ENCODE measurements around the gene MRM3.

MRM3 gene

GRCh38 chr17:795721-796120, 13.6 kb downstream of the MRM3 start:
- H3K4me3 ChIP-seq (ENCODE audit: low read depth in 1 of 2, low read length in 2 of 2): no peak overlapping the region
- H3K27me3 ChIP-seq (ENCODE audit: control insufficient read depth in 1 of 2, insufficient read depth in 2 of 2, low read length in 2 of 2): no peaks in the 10 kb centered on the region
- H3K9me3 ChIP-seq (ENCODE audit: control insufficient read depth in 1 of 2, low read length in 2 of 2): no peaks in the 10 kb centered on the region
- no peak overlapping the region for H3K27ac ChIP-seq (ENCODE audit: low read depth, low read length)
- no peak overlapping the region for H3K9ac ChIP-seq (ENCODE audit: low read depth in 1 of 2, low read length in 2 of 2)
- H3K36me3 ChIP-seq (ENCODE audit: control insufficient read depth in 1 of 2, insufficient read depth in 2 of 2, low read length in 2 of 2): peaks cover 6 to 21% of the 10 kb centered on the region in 2 donors
- H3K4me1 ChIP-seq (ENCODE audit: control insufficient read depth in 1 of 2, insufficient read depth in 2 of 2, low read length in 2 of 2): peaks cover 0 to 8% of the 10 kb centered on the region in 2 donors

- Histone ChIP-seq H3K9ac (ENCODE audit: low read depth in 1 of 2, low read length in 2 of 2) (no peak overlapping the region), H3K4me1 (ENCODE audit: control insufficient read depth in 1 of 2, insufficient read depth in 2 of 2, low read length in 2 of 2) (peaks cover 0 to 8% of the 10 kb centered on the region in 2 donors), H3K27ac (ENCODE audit: low read depth, low read length) (no peak overlapping the region)
Measured at GRCh38 chr17:796609-797008, 14.5 kb downstream of the MRM3 start.

DNA sequence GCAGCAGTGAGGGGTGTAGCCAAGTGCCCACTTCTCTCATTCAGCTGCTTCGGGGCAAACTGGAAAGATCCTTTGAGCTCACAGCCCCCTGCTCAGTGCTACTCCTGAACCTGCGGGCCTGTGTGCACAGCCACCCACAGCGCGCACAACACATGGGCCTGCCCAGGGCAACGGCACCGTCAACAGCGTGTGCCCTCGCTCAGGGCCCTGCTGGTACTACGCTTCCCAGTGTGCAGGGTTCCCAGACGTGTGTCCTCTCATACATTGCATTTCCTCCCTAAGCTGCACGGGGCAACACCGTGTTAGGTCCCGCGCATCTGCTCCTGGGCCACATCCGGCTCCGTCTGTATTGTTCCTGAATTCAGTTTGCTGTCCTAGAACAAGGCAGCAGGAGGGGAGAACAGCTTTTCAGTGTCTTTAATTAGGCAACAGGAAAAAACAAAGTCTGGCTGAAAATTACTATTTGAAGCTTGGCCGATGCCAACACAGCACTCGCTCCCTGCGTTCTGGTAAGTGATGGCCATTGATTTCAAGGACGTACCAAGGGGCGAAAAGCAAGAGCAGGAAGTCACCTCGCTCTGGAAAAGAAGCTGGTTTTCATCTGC, 15.2 kb downstream of the MRM3 start:
- Histone ChIP-seq H3K27me3 (ENCODE audit: control insufficient read depth in 1 of 2, insufficient read depth in 2 of 2, low read length in 2 of 2) (no peaks in the 10 kb centered on the region), H3K9me3 (ENCODE audit: control insufficient read depth in 1 of 2, low read length in 2 of 2) (no peaks in the 10 kb centered on the region), H3K4me1 (ENCODE audit: control insufficient read depth in 1 of 2, insufficient read depth in 2 of 2, low read length in 2 of 2) (peaks cover 0 to 8% of the 10 kb centered on the region in 2 donors), H3K36me3 (ENCODE audit: control insufficient read depth in 1 of 2, insufficient read depth in 2 of 2, low read length in 2 of 2) (peaks cover 5% of the 10 kb centered on the region in 2 donors), H3K4me3 (ENCODE audit: low read depth in 1 of 2, low read length in 2 of 2) (no peak overlapping the region), H3K27ac (ENCODE audit: low read depth, low read length) (no peak overlapping the region), H3K9ac (ENCODE audit: low read depth in 1 of 2, low read length in 2 of 2) (no peak overlapping the region)

More at GRCh38 chr17:796609-797008, 14.5 kb downstream of the MRM3 start:
- no peak overlapping the region for H3K4me3 ChIP-seq (ENCODE audit: low read depth in 1 of 2, low read length in 2 of 2)
- peaks cover 6 to 12% of the 10 kb centered on the region in 2 donors for H3K36me3 ChIP-seq (ENCODE audit: control insufficient read depth in 1 of 2, insufficient read depth in 2 of 2, low read length in 2 of 2)
- H3K9me3 ChIP-seq (ENCODE audit: control insufficient read depth in 1 of 2, low read length in 2 of 2): no peaks in the 10 kb centered on the region
- no peaks in the 10 kb centered on the region for H3K27me3 ChIP-seq (ENCODE audit: control insufficient read depth in 1 of 2, insufficient read depth in 2 of 2, low read length in 2 of 2)

DNA sequence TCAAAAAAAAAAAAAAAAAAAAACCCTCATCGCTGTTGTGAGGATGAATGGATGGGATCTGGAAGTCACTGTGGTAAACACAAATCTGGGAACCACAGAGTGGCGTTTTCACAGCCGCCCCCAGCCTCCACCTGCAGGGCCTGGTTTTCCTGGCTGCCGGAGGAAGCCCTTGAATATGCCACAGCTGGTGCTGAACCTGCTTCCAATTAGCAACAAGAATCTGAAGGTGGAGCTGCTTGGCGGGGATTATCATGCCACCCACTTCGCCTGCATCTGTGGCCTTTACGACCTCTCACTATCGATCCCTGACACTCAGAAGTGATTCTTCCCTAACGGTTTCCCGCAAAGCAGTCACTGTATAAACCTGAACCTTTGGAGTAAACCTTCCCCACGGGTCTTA, 16.1 kb downstream of the MRM3 start:
- no peaks in the 10 kb centered on the region for H3K36me3 ChIP-seq (ENCODE audit: control insufficient read depth in 1 of 2, insufficient read depth in 2 of 2, low read length in 2 of 2)
- peaks cover 0 to 8% of the 10 kb centered on the region in 2 donors for H3K4me1 ChIP-seq (ENCODE audit: control insufficient read depth in 1 of 2, insufficient read depth in 2 of 2, low read length in 2 of 2)
- H3K4me3 ChIP-seq (ENCODE audit: low read depth in 1 of 2, low read length in 2 of 2): no peak overlapping the region
- no peaks in the 10 kb centered on the region for H3K9me3 ChIP-seq (ENCODE audit: control insufficient read depth in 1 of 2, low read length in 2 of 2)
- no peak overlapping the region for H3K9ac ChIP-seq (ENCODE audit: low read depth in 1 of 2, low read length in 2 of 2)
- no peaks in the 10 kb centered on the region for H3K27me3 ChIP-seq (ENCODE audit: control insufficient read depth in 1 of 2, insufficient read depth in 2 of 2, low read length in 2 of 2)
- H3K27ac ChIP-seq (ENCODE audit: low read depth, low read length): no peak overlapping the region

DNA sequence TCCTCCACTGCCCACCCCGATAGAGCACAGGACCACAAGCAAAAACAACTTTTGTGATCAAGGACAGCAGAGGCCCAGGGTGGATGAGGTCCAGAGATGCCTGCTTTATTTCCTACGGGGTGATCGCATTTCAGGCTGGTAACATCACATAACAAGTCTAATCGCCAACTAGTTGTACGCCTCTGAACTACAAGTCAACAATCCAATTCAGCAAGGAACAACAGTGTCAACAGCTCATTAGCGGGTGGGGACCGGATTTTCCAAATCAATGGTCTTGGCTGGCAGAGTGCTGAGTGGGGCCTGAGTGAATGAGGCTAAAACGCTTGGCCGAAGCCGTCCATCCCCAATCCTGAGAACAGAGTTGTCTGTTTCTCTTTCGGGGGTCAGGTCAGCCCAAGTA, 17.1 kb downstream of the MRM3 start:
- H3K4me3 ChIP-seq (ENCODE audit: low read depth in 1 of 2, low read length in 2 of 2): no peak overlapping the region
- H3K27me3 ChIP-seq (ENCODE audit: control insufficient read depth in 1 of 2, insufficient read depth in 2 of 2, low read length in 2 of 2): no peaks in the 10 kb centered on the region
- H3K27ac ChIP-seq (ENCODE audit: low read depth, low read length): no peak overlapping the region
- no peaks in the 10 kb centered on the region for H3K36me3 ChIP-seq (ENCODE audit: control insufficient read depth in 1 of 2, insufficient read depth in 2 of 2, low read length in 2 of 2)
- H3K4me1 ChIP-seq (ENCODE audit: control insufficient read depth in 1 of 2, insufficient read depth in 2 of 2, low read length in 2 of 2): peaks cover 0 to 8% of the 10 kb centered on the region in 2 donors
- H3K9me3 ChIP-seq (ENCODE audit: control insufficient read depth in 1 of 2, low read length in 2 of 2): no peaks in the 10 kb centered on the region
- H3K9ac ChIP-seq (ENCODE audit: low read depth in 1 of 2, low read length in 2 of 2): no peak overlapping the region

DNA sequence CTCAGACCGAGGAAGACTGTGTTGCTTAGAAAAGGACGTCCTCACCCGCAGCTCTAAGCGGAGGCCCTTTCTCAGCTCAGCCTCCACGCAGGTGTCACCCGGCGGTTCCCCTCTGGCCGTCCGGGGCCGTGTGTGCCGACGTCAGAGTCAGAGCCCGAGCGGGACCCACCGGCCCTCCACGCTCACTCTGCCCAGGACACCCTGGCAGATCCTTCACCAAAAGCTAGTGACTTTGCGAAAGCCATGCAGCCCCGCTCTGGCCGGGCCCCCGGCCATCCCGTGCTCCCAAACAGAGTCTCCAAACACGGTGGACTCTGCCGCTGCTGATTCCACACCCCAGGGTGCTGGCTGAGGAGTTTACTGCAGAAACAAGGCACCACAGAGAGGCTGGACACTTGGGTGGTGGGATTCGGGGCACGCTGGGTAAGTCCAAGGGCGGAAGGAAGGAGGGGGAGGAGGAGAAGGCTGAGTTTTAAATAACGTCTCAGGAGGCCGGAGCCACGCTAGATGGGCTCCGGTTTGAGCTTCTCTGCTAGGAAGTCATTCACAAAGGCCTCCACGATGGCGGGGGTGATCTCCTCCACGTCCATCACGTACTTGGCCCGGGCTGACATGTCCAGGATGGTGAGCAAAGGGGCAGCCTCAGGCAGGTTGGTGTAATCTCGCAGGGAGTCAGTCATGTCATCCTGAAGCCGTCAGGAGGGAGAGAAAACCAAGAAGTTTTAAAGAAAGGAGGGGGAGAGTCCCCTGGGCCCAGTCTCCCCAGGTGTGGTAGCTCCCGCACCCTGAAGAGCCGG, 18.5 kb downstream of the MRM3 start:
- no peaks in the 10 kb centered on the region for H3K36me3 ChIP-seq (ENCODE audit: control insufficient read depth in 1 of 2, insufficient read depth in 2 of 2, low read length in 2 of 2)
- no peak overlapping the region for H3K27ac ChIP-seq (ENCODE audit: low read depth, low read length)
- no peak overlapping the region for H3K9ac ChIP-seq (ENCODE audit: low read depth in 1 of 2, low read length in 2 of 2)
- H3K4me1 ChIP-seq (ENCODE audit: control insufficient read depth in 1 of 2, insufficient read depth in 2 of 2, low read length in 2 of 2): no peaks in the 10 kb centered on the region
- no peak overlapping the region for H3K4me3 ChIP-seq (ENCODE audit: low read depth in 1 of 2, low read length in 2 of 2)
- no peaks in the 10 kb centered on the region for H3K27me3 ChIP-seq (ENCODE audit: control insufficient read depth in 1 of 2, insufficient read depth in 2 of 2, low read length in 2 of 2)
- no peaks in the 10 kb centered on the region for H3K9me3 ChIP-seq (ENCODE audit: control insufficient read depth in 1 of 2, low read length in 2 of 2)

DNA sequence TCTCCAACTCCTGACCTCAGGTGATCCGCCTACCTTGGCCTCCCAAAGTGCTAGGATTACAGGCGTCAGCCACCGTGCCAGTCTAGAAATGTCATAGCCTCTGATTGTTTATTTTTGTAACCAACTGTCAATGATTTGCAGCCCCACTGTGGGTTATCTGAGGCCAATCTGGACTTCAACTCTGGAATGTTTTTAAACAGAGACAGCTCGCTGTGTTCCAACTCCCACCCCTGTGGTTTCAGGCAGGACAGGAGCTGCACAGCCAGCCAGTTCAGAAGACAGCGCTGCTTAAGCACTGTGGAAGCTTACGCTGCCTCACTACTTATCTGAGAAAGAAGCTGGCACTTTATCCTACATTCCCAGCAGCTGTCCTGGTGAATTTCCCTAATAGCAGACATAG, 19.5 kb downstream of the MRM3 start:
- no peak overlapping the region for H3K4me3 ChIP-seq (ENCODE audit: low read depth in 1 of 2, low read length in 2 of 2)
- no peak overlapping the region for H3K27ac ChIP-seq (ENCODE audit: low read depth, low read length)
- no peaks in the 10 kb centered on the region for H3K9me3 ChIP-seq (ENCODE audit: control insufficient read depth in 1 of 2, low read length in 2 of 2)
- no peak overlapping the region for H3K9ac ChIP-seq (ENCODE audit: low read depth in 1 of 2, low read length in 2 of 2)
- H3K27me3 ChIP-seq (ENCODE audit: control insufficient read depth in 1 of 2, insufficient read depth in 2 of 2, low read length in 2 of 2): no peaks in the 10 kb centered on the region
- no peaks in the 10 kb centered on the region for H3K4me1 ChIP-seq (ENCODE audit: control insufficient read depth in 1 of 2, insufficient read depth in 2 of 2, low read length in 2 of 2)
- H3K36me3 ChIP-seq (ENCODE audit: control insufficient read depth in 1 of 2, insufficient read depth in 2 of 2, low read length in 2 of 2): no peaks in the 10 kb centered on the region

GRCh38 chr17:802481-802880, 20.3 kb downstream of the MRM3 start:
- no peaks in the 10 kb centered on the region for H3K36me3 ChIP-seq (ENCODE audit: control insufficient read depth in 1 of 2, insufficient read depth in 2 of 2, low read length in 2 of 2)
- no peak overlapping the region for H3K27ac ChIP-seq (ENCODE audit: low read depth, low read length)
- H3K4me1 ChIP-seq (ENCODE audit: control insufficient read depth in 1 of 2, insufficient read depth in 2 of 2, low read length in 2 of 2): no peaks in the 10 kb centered on the region
- H3K9ac ChIP-seq (ENCODE audit: low read depth in 1 of 2, low read length in 2 of 2): no peak overlapping the region
- H3K9me3 ChIP-seq (ENCODE audit: control insufficient read depth in 1 of 2, low read length in 2 of 2): no peaks in the 10 kb centered on the region
- H3K27me3 ChIP-seq (ENCODE audit: control insufficient read depth in 1 of 2, insufficient read depth in 2 of 2, low read length in 2 of 2): no peaks in the 10 kb centered on the region
- H3K4me3 ChIP-seq (ENCODE audit: low read depth in 1 of 2, low read length in 2 of 2): no peak overlapping the region

GRCh38 chr17:802901-803881, 21.0 kb downstream of the MRM3 start:
- no peaks in the 10 kb centered on the region for H3K9me3 ChIP-seq (ENCODE audit: control insufficient read depth in 1 of 2, low read length in 2 of 2)
- no peaks in the 10 kb centered on the region for H3K4me1 ChIP-seq (ENCODE audit: control insufficient read depth in 1 of 2, insufficient read depth in 2 of 2, low read length in 2 of 2)
- no peak overlapping the region for H3K9ac ChIP-seq (ENCODE audit: low read depth in 1 of 2, low read length in 2 of 2)
- no peak overlapping the region for H3K27ac ChIP-seq (ENCODE audit: low read depth, low read length)
- H3K27me3 ChIP-seq (ENCODE audit: control insufficient read depth in 1 of 2, insufficient read depth in 2 of 2, low read length in 2 of 2): no peaks in the 10 kb centered on the region
- no peaks in the 10 kb centered on the region for H3K36me3 ChIP-seq (ENCODE audit: control insufficient read depth in 1 of 2, insufficient read depth in 2 of 2, low read length in 2 of 2)
- H3K4me3 ChIP-seq (ENCODE audit: low read depth in 1 of 2, low read length in 2 of 2): no peak overlapping the region

All from duodenal mucosa (tissue), 2 donors.